CD4-positive, alpha-beta T cell treated with Interferon alpha-2 for 1 hour (primary cell): ENCODE measurements around the gene SPTBN2.
A peak's percentile ranks its signal among the peaks of the same experiment; 100 is the strongest.
"Not testable (repeated sequence)": the region's sequence is repeated elsewhere in the genome, so short reads cannot be mapped to it uniquely, and the experiment has no call there.

Experiments used
- DNase-seq, 2 donors: peaks; one replicate each; pipeline ENCODE4 v3.0.0-alpha.2; 2020 to 2022

The SPTBN2 gene

DNA sequence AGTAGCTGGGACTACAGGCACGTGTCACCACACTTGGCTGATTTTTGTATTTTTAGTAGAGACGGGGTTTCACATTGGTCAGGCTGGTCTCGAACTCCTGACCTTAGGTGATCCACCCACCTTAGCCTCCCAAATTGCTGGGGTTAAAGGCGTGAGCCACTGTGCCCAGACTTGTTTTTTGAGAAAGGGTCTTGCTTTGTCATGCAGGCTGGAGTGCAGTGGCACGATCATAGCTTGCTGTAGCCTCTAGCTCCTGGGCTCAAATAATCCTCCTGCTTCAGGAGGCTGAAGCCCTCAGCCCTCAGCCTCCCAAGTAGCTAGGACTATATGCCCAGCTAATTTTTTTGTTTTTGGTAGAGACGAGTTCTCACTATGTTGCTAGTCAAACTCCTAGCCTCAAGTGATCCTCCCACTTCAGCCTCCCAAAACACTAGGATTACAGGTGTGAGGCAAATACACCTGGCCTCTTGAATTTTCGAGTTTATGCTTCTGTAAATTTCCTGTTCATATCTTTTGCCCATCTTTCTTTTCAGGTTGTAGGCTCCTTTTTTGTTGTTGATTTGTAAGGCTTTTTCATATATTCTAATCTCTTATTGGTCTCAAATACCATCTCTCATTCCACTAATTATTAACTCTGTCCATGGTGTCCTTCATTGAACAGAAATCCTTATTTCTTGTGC, 47.9 kb downstream of the SPTBN2 start:
- no peak for DNase-seq

DNA sequence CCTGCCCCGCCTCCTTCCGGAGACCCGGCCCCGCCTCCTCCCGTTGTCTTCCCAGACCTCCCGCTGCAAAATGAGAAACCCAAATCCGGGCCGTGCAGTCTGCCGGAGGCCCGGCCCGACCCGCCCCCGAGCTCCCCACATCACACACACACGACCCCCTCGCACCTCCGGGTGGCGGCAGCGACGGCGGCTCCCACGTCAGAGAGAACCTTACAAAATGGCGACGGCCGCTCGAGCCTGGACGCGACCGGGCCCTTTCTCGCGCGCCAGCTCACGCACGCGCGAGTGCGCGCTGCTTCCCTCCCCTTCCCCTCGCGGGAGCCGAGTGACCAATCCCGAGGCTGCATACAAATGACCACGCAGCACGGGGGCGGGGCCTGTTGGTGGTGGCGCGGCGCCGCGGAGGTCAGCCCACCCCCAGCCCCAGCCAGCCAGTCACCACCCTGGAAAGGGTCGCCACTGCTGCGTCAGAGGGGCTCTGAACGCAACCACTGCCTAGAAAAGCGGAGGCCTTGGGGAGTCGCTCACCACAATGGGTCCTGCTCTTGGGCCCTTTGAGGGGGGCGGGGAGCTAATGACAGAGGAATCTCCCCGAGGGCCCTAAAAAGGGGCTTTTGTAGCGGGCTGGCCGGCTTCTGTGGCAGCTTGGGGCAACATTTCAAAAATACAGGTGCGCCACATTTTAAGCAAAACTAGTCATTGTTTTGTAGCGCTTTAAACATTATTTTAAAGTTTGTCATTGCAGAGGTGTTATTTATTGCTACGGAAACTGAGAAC, 51.2 kb downstream of the SPTBN2 start, which contains the start of gene RBM4B:
Gene RBM4B, minus strand, starts transcription at position 289 of the 777 bp plus-strand sequence. CDS start 808 bp downstream, outside the sequence.
- DNase-seq = peak; percentile 97 to 98

DNA sequence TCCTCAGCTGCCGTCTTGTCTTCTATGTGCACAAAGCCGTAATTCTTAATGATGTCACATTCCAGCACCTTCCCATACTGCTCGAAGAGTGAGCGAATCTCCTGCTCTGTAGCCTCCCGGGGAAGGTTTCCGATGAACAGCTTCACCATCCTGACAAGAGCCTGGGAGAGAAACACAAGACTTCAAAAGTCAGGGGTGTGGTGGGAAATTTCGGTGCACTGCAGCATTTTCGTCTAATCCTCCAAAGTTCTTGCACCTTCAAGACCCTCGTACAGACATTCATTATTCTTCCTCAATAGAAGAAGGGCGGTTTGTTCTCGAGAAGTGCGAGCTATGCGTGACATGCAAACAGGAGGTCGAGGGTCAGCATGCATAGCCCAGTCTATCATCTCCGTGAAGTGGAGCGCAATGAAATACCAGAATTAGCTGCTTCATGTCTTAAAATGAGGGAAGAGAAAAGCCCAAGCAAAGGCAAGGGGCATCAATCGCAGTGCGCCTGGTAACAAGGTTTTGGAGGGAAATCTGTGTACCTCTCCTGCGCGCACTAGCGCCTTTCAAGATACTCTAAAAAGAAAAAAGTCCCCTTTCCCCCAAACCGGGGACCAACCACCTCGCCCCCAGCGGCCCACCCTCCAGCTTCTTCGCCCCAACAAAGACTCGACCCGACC, 52.0 kb downstream of the SPTBN2 start:
- DNase-seq = no peak

DNA sequence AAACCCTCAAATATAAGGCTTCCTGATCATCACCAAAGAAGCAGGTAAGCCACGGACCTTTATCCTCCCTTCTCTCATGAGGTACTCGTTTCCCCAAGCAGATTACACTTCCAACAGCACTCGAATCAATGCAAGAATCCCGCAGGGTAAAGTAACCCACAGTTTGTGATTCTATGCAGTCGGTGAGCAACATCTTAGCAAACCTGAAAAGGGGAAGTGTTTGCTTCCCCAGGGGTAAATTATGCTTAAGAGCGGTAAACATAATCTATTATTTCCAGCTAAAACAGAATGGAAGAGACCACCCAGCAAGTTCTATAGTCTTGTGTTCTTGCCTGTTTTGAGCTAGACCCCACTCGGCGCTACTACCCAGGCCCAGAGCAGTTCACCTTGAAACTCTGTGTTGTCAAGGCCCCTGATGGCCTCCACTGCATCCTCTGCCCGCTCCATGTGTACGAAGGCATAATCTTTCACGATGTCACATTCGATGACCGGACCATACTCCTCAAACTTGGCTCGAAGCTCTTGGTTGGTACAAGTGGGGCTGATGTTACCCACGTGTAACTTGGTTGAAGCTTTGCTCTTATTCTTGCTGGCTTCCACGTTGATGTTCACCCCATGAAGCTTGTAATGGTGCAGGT, 52.6 kb downstream of the SPTBN2 start:
- no peak for DNase-seq

DNA sequence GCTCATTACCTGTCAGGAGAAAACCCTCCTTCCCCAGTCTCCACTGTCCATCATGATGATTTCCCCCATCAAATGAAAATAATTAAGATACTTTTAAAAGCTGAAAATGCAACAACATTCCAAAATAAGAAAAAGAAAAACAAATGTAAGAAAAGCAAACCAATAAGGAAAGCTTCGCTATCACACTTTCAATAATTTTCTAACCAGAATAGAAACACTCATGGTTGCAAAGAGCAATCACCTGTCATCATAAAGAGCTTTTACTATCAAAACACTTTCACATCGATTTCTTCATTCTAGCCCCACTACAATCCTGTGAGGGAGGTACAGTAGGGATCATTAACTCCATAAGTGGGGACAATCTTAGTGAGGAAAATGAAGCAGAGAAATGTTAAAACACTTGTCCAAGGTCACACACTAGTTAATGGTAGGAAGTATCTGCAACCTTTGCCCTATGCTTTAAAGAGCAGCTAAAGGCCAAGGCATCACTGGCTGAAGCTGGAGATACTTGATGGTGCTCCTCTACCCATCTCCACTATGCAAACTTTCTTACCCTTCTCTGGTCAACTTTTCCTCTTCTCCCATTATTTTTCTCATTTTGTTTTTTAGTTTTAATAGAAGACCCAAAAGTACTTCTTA, 53.9 kb downstream of the SPTBN2 start:
- no peak for DNase-seq

DNA sequence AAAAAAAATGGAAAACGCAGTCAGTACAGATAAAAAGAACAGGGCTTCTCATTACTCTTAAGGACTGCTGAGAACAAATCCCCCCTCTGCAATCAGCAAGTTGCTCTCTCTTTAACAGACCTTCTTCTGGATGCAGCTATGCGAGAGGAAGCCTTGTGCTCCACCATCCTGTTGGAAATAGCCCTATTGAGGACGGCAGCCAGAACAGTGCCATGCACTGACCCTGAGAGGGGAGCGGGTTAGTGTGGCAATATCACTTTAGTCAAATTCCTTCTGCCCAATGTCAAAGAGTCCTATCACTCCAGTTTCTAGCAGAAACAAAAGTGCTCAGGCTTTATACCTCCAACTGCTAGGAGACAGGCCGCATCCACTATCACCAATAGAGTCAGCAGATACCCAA, 58.2 kb downstream of the SPTBN2 start:
- DNase-seq = no peak

DNA sequence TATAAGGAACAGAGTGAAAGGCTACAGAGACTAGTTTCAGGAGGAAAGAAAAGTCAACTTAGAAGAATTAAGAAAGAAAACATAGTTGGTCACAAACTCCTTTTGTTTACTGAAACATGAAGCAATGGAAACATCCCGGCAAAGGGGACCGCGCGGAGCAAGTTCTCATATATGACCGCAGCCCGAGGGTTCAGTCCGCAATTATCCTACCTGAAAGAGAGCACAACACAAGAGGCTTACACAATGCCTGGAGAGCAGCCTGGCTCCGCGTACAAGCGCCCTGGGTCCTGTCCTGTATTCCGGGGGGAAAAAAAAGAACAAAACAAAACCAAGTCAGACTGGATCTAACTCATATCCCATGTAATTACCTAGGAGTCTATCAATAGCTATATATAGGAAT, 63.6 kb downstream of the SPTBN2 start:
- no peak for DNase-seq

DNA sequence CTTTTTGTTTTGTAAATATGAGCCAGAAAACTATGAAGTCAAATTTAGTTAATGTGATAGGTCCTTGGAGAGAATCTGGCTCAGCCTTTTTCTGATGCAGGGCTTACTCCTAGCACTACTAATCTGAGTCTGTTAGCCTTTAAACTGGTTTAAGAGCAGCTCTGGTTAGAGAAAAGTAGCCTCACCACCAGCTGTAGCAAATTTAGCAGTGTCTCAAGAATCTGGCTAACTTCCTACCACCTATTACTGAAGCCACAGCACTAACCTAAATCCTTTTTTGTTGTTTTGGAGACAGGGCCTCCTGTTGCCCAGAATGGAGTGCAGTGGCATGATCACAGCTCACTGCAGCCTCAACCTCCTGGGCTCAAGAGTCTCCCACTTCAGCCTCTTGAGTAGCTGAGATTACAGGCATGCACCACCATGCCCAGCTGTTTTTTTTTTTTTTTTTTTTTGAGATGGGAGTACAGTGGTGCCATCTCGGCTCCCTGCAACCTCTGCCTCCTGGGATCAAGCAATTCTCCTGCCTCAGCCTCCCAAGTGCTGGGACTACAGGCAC, 65.2 kb downstream of the SPTBN2 start:
- no peak for DNase-seq

DNA sequence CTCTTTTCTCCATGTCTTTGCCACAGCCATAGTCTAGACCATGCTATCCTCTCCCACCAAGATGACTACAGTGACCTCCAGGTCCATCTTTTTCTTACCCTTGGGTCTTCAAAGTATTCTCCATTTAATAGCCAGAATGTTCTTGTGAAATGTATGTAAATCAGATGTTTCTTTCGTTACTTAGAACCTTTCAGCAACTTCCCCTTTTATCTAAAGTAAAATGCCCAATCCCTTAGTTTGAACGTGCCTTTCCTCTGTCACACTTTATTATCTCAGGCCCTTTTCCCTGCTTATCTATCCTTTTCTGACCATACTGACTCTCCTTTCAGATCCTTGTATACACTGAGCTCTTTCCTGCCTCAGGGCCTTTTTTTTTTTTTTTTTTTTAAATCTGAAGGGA, 69.3 kb downstream of the SPTBN2 start:
- no peak for DNase-seq

DNA sequence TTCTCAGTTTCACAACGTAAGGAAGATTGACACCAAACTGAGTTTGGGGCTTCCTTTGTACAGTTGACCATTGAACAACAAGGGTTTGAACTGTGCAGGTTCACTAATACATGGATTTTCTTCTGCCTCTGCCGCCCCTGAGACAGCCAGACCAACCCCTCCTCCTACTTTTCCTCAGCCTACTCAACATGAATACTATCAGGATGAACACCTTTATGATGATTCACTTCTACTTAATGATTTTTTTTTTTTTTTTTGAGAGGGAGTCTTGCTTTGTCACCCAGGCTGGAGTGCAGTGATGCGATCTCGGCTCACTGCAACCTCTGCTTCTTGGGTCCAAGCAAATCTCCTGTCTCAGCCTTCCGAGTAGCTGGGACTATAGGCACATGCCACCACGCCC, 75.9 kb downstream of the SPTBN2 start:
- DNase-seq = no peak

DNA sequence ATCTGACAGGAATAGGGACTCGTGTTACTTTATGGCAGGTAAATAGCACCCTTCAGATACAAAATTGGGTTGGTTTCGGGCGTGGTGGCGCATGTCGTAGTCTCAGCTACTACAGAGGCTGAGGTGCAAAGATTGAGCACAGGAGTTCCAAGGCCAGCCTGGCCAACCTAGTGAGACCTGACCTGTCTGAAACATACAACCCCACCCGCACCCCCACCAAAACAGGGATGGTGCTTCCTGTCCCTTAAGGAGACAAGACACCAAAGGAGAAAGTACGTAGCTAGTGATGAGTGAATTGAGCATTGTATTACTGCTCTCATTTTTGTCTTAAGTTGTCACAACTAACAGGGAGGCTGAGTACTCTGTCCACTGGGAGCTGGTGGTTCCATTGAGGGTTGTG, 76.4 kb downstream of the SPTBN2 start:
- DNase-seq = no peak

DNA sequence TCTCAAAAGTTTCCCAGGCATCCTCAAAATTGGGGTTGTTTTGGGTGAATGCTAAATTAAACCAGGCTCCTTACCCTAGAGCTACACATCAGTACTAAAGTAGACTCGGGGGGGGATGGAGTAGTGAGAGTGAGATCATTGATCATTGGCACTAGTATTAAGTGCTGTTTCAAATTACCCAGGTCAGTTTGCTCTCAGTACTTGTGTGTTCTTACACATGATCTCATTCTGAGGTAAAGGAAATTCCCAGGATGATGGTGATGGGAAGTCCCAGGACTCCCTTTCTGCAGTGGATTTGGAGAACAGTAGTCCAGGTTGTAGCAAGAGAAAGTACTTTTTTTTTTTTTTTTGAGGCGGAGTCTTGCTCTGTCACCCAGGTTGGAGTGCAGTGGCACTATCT, 78.0 kb downstream of the SPTBN2 start:
- no peak for DNase-seq

DNA sequence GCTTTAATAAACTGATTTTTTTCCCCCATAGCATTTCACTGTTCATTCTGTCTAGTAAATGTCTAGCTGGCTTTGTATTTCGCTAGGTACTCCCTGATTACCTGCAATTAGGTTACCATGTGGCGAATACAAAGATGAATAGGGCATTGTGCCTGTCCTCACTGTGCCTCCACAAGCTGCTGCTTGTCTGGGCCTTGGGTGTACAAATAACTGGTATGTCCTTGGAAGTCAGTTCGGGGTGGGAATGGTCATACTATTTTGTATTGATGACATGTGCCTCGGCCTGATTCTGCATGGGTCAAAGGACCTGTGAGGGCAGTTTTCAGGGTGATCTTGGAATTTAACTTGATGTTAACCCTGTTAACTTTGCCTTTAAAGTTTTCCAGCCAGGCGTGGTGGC, 79.1 kb downstream of the SPTBN2 start:
- no peak for DNase-seq

DNA sequence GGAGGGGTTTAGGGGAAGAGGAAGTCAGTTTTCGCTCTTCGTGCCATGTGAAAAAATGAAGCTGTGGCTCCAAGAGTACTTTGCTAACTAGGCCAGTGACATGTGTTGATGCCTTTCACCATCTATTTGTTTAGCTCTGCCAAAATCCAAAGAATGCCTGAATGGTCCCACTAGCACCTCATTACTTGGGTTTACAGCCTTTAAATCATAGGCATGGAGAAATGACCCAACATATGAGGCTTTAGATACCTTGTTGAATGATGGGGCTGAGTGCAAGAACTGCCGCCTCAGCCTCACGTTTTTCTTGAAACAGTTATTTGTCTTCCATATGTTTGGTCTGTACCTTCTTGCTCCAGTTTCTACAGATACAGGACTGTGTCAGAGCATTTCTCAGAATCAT, 82.2 kb downstream of the SPTBN2 start:
- DNase-seq = no peak

DNA sequence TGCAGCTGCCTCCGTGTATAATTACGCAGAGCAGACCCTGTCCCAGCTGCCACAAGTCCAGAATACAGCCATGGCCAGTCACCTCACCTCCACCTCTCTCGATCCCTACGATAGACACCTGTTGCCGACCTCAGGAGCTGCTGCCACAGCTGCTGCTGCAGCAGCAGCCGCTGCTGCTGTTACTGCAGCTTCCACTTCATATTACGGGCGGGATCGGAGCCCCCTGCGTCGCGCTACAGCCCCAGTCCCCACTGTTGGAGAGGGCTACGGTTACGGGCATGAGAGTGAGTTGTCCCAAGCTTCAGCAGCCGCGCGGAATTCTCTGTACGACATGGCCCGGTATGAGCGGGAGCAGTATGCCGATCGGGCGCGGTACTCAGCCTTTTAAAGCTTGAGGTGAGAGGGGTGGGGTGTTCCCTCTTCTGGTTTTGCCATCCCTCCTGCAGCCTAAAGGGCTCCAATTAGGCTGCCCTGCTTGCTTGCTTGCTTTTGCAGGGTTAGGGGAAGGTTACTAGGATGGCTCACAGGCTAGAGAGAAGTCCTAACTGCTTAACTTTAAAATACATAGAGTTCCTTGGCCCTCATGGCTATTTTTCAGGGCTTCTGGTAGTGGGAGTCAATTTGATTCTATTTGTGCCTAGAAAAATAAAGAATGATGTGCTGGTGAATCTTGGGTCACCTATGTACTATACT, 85.1 kb downstream of the SPTBN2 start:
- DNase-seq = no peak

DNA sequence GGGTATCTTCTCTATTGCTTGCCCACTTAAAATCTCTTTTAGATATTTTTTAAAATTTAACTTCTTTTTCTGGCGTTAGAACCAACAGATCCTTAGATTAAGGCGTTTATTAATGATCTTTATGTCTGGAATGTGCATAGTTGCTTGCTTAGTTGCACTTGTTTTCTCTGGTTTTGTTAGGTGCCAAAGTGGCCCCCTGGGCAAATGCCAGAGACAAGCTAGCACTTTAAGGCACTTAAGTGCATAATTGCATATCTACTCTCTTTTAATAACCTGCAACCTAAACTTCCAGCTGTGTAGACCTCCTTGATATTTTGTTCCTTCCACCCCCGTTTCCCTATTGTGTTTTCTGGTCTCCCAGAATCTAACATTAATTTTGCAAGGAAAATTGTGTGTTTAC, 87.2 kb downstream of the SPTBN2 start:
- no peak for DNase-seq

DNA sequence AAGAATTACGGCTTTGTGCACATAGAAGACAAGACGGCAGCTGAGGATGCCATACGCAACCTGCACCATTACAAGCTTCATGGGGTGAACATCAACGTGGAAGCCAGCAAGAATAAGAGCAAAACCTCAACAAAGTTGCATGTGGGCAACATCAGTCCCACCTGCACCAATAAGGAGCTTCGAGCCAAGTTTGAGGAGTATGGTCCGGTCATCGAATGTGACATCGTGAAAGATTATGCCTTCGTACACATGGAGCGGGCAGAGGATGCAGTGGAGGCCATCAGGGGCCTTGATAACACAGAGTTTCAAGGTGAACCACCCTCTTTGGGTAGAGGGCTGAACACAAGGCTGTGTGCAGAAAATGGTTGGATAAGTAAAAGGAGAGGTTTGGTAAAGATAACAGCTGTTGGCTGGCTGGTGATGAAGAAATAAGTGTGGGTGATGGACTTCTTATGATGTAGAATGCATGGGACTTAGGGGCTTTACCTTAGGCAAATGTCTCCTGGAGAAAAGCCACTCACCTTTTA, 89.1 kb downstream of the SPTBN2 start:
- DNase-seq = not testable (repeated sequence)

DNA sequence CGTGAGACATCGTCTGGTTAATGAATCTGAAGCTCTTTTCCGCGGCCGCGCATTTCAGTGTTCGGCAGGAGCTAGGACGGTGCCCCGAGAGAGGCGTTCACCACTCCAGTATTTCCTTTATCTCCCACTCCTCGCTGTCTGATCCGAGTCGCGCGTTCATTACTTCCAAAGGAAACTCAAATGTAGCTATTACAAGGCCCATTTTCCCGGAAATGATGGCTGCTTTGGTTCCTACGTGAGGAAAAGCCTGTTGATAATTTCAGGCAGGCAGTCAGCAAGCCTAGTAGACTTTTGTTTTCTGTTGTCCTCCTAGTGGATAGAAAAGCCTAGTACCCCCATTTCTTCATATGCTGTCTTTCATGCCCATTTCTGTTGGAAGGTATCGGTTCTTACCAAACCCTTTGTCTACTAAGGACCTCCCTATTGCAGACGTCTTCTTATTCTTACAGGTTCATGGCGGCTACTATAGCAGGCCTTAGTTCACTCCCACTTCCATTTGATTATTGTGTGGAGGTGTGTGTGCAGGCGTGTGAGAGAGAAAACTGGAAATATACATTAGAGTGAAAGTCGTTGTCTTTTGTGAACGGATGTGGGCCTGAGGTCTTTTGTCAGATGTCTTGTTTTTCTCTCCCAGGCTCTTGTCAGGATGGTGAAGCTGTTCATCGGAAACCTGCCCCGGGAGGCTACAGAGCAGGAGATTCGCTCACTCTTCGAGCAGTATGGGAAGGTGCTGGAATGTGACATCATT, 89.8 kb downstream of the SPTBN2 start:
- peak; percentile 44 to 77 for DNase-seq

DNA sequence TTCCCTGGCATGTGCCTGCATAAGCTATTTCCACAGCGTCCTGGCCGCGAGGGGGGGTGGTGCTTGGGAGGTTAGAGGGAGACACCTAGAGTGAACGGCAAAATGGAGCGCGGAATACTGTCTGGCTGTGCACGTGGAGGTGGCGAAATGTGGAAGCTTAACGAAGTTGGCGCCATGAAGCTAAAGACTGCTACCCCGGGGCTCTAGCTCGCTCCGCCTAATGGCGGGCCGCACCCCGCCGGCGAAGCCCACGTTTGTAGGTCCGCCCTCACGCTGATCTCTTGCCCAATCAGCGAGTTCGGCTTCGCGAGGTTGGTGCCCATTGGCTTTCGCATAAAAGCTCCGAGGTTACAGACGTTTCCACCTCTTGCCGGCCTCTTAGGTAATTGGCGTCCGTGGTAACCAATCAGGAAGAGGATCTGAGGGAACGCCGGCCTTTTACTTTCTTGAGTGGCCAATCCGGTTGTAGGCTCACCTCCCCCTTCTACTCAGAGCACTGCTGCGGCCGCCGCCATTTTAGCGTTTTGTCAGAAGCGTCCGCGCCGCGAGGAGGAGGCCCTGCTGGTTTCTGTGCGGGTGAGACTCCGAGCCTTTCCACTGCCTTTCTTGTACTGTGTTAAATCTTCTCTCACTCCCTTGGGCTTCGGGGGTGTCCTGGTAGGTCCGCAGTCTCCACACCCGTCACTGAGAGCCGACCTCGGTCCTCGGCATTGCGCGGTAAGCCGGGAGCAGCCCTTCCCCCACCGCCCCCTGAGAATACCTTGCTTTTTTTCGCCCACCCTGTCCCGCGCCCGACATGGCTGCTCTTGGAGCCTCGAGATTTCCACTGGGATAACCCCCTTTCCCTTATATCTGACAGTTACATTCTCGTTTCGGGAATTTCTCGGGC, 90.6 kb downstream of the SPTBN2 start, which contains the start of gene RBM4:
Gene RBM4, plus strand, starts transcription at position 527 of the 889 bp plus-strand sequence. CDS start 1,009 bp downstream, outside the sequence.
- peak; percentile 98 to 99 for DNase-seq
